SU-DHL-6 (cell line): ENCODE results near the gene C11orf87.

Source experiments
- H2AFZ ChIP-seq: fragments of 200-600 bp; sonication (generic); 2 replicates; pipeline ENCODE4 v1.6.1; 2014; ENCODE audit warnings: low read depth, mild to moderate bottlenecking, moderate library complexity, mixed read lengths, antibody characterized with exemption, low read length; ENCODE audit not compliant: severe bottlenecking
- H3F3A ChIP-seq: fragments of 200-600 bp; shearing (Covaris generic); 2 replicates; pipeline ENCODE4 v1.6.0; 2016; ENCODE audit warnings: antibody characterized with exemption, mild to moderate bottlenecking; ENCODE audit not compliant: insufficient read depth
- H3K27ac ChIP-seq: fragments of 200-600 bp; sonication (generic); 2 replicates; pipeline ENCODE4 v1.5.1; 2016; ENCODE audit warnings: low read depth, mild to moderate bottlenecking, low read length, moderate library complexity, mixed read lengths
- H3K27me3 ChIP-seq: fragments of 200-600 bp; sonication (generic), shearing (Covaris generic); 2 replicates; pipeline ENCODE4 v1.6.0; 2014; ENCODE audit warnings: mild to moderate bottlenecking, low read length
- H3K36me3 ChIP-seq: fragments of 200-600 bp; sonication (generic); 2 replicates; pipeline ENCODE4 v1.6.1; 2014; ENCODE audit warnings: mild to moderate bottlenecking, low read length, mixed read lengths
- H3K4me2 ChIP-seq: fragments of 300-600, 200-600 bp; shearing (Covaris generic), sonication (generic); 2 replicates; pipeline ENCODE4 v1.6.0; 2014; ENCODE audit warnings: low read length, low read depth, mild to moderate bottlenecking; ENCODE audit not compliant: poor library complexity, severe bottlenecking
- H3K4me3 ChIP-seq: fragments of 200-600 bp; sonication (generic); 2 replicates; pipeline ENCODE4 v1.5.1; 2014; ENCODE audit warnings: antibody characterized with exemption, low read length, mild to moderate bottlenecking, mixed read lengths; ENCODE audit not compliant: insufficient read depth, poor library complexity, severe bottlenecking
- H3K79me2 ChIP-seq: fragments of 200-600 bp; sonication (generic); 2 replicates; pipeline ENCODE4 v1.6.1; 2014; ENCODE audit warnings: mild to moderate bottlenecking, low read length, moderate library complexity; ENCODE audit not compliant: insufficient read depth
- H3K9ac ChIP-seq: fragments of 200-600 bp; sonication (generic); 2 replicates; pipeline ENCODE4 v1.7.0; 2014; ENCODE audit warnings: mild to moderate bottlenecking, low read length
- H3K9me2 ChIP-seq: fragments of 200-600 bp; sonication (generic); replicated peaks from 2 replicates; pipeline ENCODE4 v1.6.1; 2014; ENCODE audit warnings: low read length; ENCODE audit not compliant: insufficient read depth
- H3K9me3 ChIP-seq: fragments of 200-600 bp; sonication (generic); 2 replicates; pipeline ENCODE4 v1.6.1; 2014; ENCODE audit warnings: low read length, mixed read lengths; ENCODE audit not compliant: insufficient read depth
- H4K20me1 ChIP-seq: fragments of 200-600 bp; sonication (generic); 2 replicates; pipeline ENCODE4 v1.6.1; 2014; ENCODE audit warnings: low read depth, mild to moderate bottlenecking, antibody characterized with exemption, low read length, moderate library complexity, mixed read lengths
- EZH2phosphoT487 ChIP-seq: fragments of 200-600 bp; sonication (generic), shearing (Covaris generic); conservative IDR thresholded peaks from 2 replicates; pipeline ENCODE4 v1.6.1; 2018; ENCODE audit warnings: mild to moderate bottlenecking, antibody characterized with exemption, low read length, moderate library complexity, mixed read lengths
- TF ChIP-seq, protein P1 (sequence below): fragments of 200-600 bp; sonication (generic); IDR thresholded peaks from one replicate; pipeline ENCODE4 v1.5.1; 2017; ENCODE audit warnings: antibody characterized with exemption, mild to moderate bottlenecking, low read length, moderate library complexity; ENCODE audit not compliant: insufficient read depth, poor library complexity, severe bottlenecking

C11orf87 gene

DNA sequence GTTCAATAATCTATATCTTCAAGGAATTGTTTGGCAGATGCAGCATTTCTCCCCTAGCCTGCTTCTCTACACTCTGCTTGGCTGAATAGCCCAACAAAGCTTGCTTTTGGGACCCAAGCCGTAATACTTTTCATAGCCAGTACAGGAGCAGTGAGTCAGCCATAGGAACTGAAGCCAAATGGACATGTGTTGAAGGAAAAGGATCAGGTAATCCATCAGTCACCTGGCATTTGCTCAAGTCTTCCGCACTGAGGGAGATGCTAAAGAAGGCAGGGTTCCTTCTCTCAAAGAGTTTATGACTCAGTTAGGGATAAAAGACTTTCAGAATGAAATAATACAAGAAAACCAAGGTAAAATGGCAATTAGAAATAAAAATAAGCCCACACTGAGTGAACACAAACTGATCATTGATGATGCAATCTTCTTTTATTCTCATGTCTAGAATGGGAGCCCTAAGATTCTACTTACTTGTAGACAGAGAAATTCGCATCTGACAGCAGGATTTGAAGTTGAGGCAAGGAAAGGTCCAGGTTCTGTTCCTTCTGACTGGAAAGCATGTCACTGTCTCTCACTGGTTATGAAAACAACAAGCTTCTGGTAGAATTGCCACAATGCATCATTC lies 13.2 kb downstream of the C11orf87 start:
- Histone ChIP-seq H3K4me2 (no peak overlapping the region), H4K20me1 (no peaks in the 10 kb centered on the region), H3K27me3 (no peaks in the 10 kb centered on the region), H3K36me3 (no peaks in the 10 kb centered on the region), H3K27ac (no peak overlapping the region), H3K9me3 (no peaks in the 10 kb centered on the region), H3K9me2 (no peaks in the 10 kb centered on the region), H3K4me3 (no peak overlapping the region), H2AFZ (no peak overlapping the region), H3K79me2 (no peaks in the 10 kb centered on the region), H3F3A (no peaks in the 10 kb centered on the region), H3K9ac (no peak overlapping the region)
- TF ChIP-seq EZH2phosphoT487 = no peak
- TF ChIP-seq, protein P1, sequence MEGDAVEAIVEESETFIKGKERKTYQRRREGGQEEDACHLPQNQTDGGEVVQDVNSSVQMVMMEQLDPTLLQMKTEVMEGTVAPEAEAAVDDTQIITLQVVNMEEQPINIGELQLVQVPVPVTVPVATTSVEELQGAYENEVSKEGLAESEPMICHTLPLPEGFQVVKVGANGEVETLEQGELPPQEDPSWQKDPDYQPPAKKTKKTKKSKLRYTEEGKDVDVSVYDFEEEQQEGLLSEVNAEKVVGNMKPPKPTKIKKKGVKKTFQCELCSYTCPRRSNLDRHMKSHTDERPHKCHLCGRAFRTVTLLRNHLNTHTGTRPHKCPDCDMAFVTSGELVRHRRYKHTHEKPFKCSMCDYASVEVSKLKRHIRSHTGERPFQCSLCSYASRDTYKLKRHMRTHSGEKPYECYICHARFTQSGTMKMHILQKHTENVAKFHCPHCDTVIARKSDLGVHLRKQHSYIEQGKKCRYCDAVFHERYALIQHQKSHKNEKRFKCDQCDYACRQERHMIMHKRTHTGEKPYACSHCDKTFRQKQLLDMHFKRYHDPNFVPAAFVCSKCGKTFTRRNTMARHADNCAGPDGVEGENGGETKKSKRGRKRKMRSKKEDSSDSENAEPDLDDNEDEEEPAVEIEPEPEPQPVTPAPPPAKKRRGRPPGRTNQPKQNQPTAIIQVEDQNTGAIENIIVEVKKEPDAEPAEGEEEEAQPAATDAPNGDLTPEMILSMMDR = no peak

DNA sequence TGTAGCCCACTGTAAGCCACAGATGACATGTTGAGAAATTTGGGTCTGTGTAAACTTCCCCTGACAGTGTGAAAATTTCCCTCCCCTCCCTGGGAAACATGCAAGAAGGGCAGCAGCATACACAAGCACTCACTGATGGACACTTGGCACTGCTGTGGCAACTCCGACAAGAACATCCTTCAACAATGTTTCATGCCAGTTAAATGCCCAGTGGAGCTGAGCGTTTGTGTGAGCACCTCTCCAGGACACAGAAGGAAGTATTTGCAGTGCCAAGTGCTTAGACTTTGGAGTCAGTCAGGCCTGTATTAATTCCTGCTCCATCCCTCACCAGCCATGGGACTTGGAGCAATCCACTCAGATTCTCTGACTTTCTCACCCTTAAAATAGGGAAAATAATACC lies 17.7 kb downstream of the C11orf87 start:
- Histone ChIP-seq H3K27ac (no peak overlapping the region), H2AFZ (no peak overlapping the region), H3K9me3 (no peaks in the 10 kb centered on the region), H3K79me2 (no peaks in the 10 kb centered on the region), H4K20me1 (no peaks in the 10 kb centered on the region), H3F3A (no peaks in the 10 kb centered on the region), H3K4me3 (no peak overlapping the region), H3K27me3 (no peaks in the 10 kb centered on the region), H3K9me2 (no peaks in the 10 kb centered on the region), H3K4me2 (no peak overlapping the region), H3K36me3 (no peaks in the 10 kb centered on the region), H3K9ac (no peak overlapping the region)
- TF ChIP-seq, protein P1 = no peak
- TF ChIP-seq EZH2phosphoT487 = no peak

DNA sequence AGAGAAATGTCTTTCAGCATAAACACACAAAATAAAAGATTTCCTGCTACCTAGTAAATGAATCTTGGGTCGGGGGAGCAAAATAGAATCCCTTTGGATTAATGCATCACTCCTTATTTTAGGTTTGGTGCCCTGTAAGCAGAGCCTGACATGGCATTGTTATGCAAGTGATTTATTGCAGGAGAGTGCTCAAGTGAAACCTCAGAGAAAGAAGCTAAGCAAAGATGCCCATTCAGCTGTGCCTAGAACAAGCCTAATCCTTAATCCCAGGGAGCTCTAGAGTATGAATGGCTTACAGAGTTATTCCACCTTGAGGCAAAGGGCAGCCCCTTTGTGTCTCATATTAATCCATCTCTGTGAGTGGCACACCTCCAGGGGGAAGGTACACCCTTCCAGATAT lies 21.1 kb downstream of the C11orf87 start:
- no peak overlapping the region for H2AFZ ChIP-seq
- no peaks in the 10 kb centered on the region for H3K9me2 ChIP-seq
- no peak overlapping the region for H3K27ac ChIP-seq
- H4K20me1 ChIP-seq = no peaks in the 10 kb centered on the region
- H3K79me2 ChIP-seq = no peaks in the 10 kb centered on the region
- H3K27me3 ChIP-seq = no peaks in the 10 kb centered on the region
- TF ChIP-seq EZH2phosphoT487 = no peak
- TF ChIP-seq, protein P1 = no peak
- no peak overlapping the region for H3K9ac ChIP-seq
- no peak overlapping the region for H3K4me3 ChIP-seq
- H3F3A ChIP-seq = no peaks in the 10 kb centered on the region
- no peaks in the 10 kb centered on the region for H3K36me3 ChIP-seq
- no peak overlapping the region for H3K4me2 ChIP-seq
- no peaks in the 10 kb centered on the region for H3K9me3 ChIP-seq
